Measurements from ENCODE around the gene UBL4A.

Gene UBL4A

DNA sequence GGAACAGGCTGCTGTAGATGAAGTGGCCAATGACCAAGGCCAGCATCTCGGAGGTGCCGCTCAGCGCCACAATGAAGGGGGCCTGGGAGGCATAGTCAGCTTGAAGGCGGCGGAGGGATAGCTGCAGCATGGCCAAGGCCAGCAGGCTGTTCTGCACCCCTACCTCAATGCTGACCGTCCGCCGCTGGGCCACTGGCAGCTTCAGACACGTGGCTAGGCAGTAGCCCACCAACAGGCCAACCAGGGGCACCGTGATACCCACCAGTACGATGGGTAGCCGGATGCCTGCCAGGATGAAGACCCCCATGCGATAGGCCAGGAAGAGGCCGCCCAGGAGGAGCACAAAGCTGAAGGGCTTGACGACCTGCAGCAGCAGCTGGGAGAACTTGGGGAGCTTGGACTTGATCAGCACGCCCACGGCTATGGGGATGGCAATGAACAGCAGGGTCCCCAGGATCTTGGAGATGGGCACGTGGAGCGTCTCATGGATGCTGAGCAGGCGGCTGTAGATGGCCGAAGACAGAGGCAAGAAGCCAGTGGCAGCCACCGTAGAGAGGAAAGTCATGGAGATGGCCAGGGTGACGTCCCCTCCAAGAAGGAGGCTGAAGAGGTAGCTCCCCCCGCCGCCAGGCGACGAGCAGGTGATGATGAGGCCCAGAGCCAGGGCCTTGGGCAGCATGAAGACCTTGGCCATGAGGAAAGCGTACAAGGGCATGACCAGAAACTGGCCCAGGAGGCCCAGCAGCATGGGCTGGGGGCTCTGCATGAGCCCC, 1.3 kb upstream of the UBL4A start:
- Histone ChIP-seq H3K9ac (ENCODE audit: low read length) (no peak overlapping the region), H3K27me3 (ENCODE audit: insufficient read depth, low read length) (no peaks in the 10 kb centered on the region), H3K36me3 (ENCODE audit: insufficient read depth, low read length) (peaks cover 23% of the 10 kb centered on the region), H3K9me3 (ENCODE audit: low read length) (no peaks in the 10 kb centered on the region), H3K4me1 (ENCODE audit: insufficient read depth, low read length, severe bottlenecking) (peaks cover 47% of the 10 kb centered on the region), H3K4me3 (ENCODE audit: low read depth, low read length, poor library complexity, severe bottlenecking) (no peak overlapping the region), H4K20me1 (ENCODE audit: insufficient read depth, low read length) (no peaks in the 10 kb centered on the region), H3K4me2 (ENCODE audit: low read length) (no peak overlapping the region), H3K27ac (ENCODE audit: low read depth, low read length, poor library complexity, severe bottlenecking) (peak overlapping the region; percentile 63), H3K79me2 (ENCODE audit: insufficient read depth, low read length) (no peaks in the 10 kb centered on the region), H2AFZ (ENCODE audit: low read length) (no peak overlapping the region), H3K9me2 (ENCODE audit: low read depth, low read length) (no peaks in the 10 kb centered on the region), H3F3A (ENCODE audit: insufficient read depth, low read length) (no peaks in the 10 kb centered on the region)
- TF ChIP-seq, protein P1, sequence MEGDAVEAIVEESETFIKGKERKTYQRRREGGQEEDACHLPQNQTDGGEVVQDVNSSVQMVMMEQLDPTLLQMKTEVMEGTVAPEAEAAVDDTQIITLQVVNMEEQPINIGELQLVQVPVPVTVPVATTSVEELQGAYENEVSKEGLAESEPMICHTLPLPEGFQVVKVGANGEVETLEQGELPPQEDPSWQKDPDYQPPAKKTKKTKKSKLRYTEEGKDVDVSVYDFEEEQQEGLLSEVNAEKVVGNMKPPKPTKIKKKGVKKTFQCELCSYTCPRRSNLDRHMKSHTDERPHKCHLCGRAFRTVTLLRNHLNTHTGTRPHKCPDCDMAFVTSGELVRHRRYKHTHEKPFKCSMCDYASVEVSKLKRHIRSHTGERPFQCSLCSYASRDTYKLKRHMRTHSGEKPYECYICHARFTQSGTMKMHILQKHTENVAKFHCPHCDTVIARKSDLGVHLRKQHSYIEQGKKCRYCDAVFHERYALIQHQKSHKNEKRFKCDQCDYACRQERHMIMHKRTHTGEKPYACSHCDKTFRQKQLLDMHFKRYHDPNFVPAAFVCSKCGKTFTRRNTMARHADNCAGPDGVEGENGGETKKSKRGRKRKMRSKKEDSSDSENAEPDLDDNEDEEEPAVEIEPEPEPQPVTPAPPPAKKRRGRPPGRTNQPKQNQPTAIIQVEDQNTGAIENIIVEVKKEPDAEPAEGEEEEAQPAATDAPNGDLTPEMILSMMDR (IDR thresholded peaks at IDR 0.05; ENCODE audit: low read length) = no peak
- TF ChIP-seq EZH2 (IDR thresholded peaks at IDR 0.05; ENCODE audit: borderline replicate concordance, low read length) = no peak

- Histone ChIP-seq H3K4me2 (ENCODE audit: low read length) (peak overlapping the region; percentile 79), H3K4me3 (ENCODE audit: low read depth, low read length, poor library complexity, severe bottlenecking) (peak overlapping the region; percentile 72), H4K20me1 (ENCODE audit: insufficient read depth, low read length) (no peaks in the 10 kb centered on the region), H3K36me3 (ENCODE audit: insufficient read depth, low read length) (peaks cover 23% of the 10 kb centered on the region), H3K27ac (ENCODE audit: low read depth, low read length, poor library complexity, severe bottlenecking) (peak overlapping the region; percentile 47), H3K9me2 (ENCODE audit: low read depth, low read length) (no peaks in the 10 kb centered on the region), H3K27me3 (ENCODE audit: insufficient read depth, low read length) (no peaks in the 10 kb centered on the region), H2AFZ (ENCODE audit: low read length) (no peak overlapping the region), H3F3A (ENCODE audit: insufficient read depth, low read length) (no peaks in the 10 kb centered on the region), H3K4me1 (ENCODE audit: insufficient read depth, low read length, severe bottlenecking) (peaks cover 59% of the 10 kb centered on the region), H3K9me3 (ENCODE audit: low read length) (no peaks in the 10 kb centered on the region), H3K9ac (ENCODE audit: low read length) (peak overlapping the region; percentile 84), H3K79me2 (ENCODE audit: insufficient read depth, low read length) (no peaks in the 10 kb centered on the region)
- TF ChIP-seq, protein P1 (IDR thresholded peaks at IDR 0.05; ENCODE audit: low read length) = no peak
- no peak for TF ChIP-seq EZH2 (IDR thresholded peaks at IDR 0.05; ENCODE audit: borderline replicate concordance, low read length)
Measured at GRCh38 chrX:154486052-154486395, 391 bp downstream of the UBL4A start.

DNA sequence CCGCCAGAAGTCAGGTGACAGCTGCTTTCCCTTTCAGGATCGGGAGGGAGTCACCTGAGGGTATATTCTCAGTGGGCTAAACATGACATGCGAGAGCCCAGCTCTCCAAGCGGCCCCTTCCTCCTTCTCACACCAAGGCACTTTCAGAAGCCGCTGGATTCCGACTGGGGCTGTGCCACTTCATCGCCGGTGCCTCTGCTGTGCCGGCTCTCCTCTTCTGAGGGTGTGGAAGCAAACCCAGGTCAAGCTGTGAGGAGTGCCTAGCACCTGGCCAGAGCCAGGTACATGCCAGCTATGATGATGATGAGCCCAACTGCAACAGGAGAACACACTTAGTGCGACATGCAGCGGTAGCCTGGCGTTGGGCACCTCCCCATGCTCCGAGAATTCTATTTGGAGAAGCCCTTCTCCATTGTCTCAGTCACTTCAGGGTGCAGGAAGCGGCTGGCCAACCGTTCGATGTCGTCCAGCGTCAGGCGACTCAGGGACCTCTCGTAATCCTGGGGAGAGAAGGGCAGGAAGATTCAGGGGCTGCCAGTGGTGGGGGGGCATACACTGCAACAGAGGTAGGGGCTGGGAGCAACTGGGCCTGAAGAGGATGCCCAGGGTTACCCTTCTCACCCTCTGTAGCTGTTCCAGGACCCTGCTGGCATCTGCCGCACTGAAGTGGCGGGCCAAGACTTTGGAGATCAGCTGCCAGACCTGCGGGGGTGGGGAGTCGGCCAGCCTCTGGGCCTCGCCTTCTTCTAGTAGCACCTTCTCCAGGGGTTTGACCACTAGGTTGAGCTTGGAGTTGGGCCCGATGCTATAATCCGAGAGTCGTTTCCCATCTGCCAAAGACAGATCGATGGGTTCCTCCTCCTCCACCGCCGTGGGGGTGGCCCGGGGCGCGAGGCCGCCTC, 1.0 kb downstream of the UBL4A start:
- no peaks in the 10 kb centered on the region for H3K79me2 ChIP-seq (ENCODE audit: insufficient read depth, low read length)
- H3K4me2 ChIP-seq (ENCODE audit: low read length) = peak overlapping the region; percentile 79
- no peaks in the 10 kb centered on the region for H3K9me2 ChIP-seq (ENCODE audit: low read depth, low read length)
- peaks cover 59% of the 10 kb centered on the region for H3K4me1 ChIP-seq (ENCODE audit: insufficient read depth, low read length, severe bottlenecking)
- peak overlapping the region; percentile 84 for H3K9ac ChIP-seq (ENCODE audit: low read length)
- H3F3A ChIP-seq (ENCODE audit: insufficient read depth, low read length) = no peaks in the 10 kb centered on the region
- H3K4me3 ChIP-seq (ENCODE audit: low read depth, low read length, poor library complexity, severe bottlenecking) = peak overlapping the region; percentile 72
- no peak for TF ChIP-seq EZH2 (IDR thresholded peaks at IDR 0.05; ENCODE audit: borderline replicate concordance, low read length)
- TF ChIP-seq, protein P1 (IDR thresholded peaks at IDR 0.05; ENCODE audit: low read length) = no peak
- peak overlapping the region; percentile 47 for H3K27ac ChIP-seq (ENCODE audit: low read depth, low read length, poor library complexity, severe bottlenecking)
- H3K27me3 ChIP-seq (ENCODE audit: insufficient read depth, low read length) = no peaks in the 10 kb centered on the region
- H2AFZ ChIP-seq (ENCODE audit: low read length) = no peak overlapping the region
- no peaks in the 10 kb centered on the region for H3K9me3 ChIP-seq (ENCODE audit: low read length)
- H3K36me3 ChIP-seq (ENCODE audit: insufficient read depth, low read length) = peaks cover 23% of the 10 kb centered on the region
- H4K20me1 ChIP-seq (ENCODE audit: insufficient read depth, low read length) = no peaks in the 10 kb centered on the region

All from OCI-LY1 (cell line).